ENCODE data around the gene SLC12A1.

GRCh38 chr15:48304398-48304797, 98.3 kb downstream of the SLC12A1 start:
- no peak for TF ChIP-seq CTCF (IDR thresholded peaks at IDR 0.05)
- no peak for TF ChIP-seq POLR2A (IDR thresholded peaks at IDR 0.05)
